Measurements from ENCODE around the gene AEN.
"Not testable (repeated sequence)": the region's sequence is repeated elsewhere in the genome, so short reads cannot be mapped to it uniquely, and the experiment has no call there.

AEN gene

GRCh38 chr15:88630141-88630721 lies 9.1 kb downstream of the AEN start:
- no peaks in the 10 kb centered on the region for H3K9me3 ChIP-seq (ENCODE audit: severe bottlenecking)
- TF ChIP-seq CTCF (IDR thresholded peaks at IDR 0.05; ENCODE audit: low read depth, low read length): no peak
- no peaks in the 10 kb centered on the region for H3K27me3 ChIP-seq (ENCODE audit: insufficient read depth, low read depth, severe bottlenecking)
- peaks cover 90% of the 10 kb centered on the region for H3K36me3 ChIP-seq
- DNase-seq: no peak
- H3K27ac ChIP-seq: no peak overlapping the region
- no peak overlapping the region for H3K4me3 ChIP-seq (ENCODE audit: low read depth, low read length)

GRCh38 chr15:88630798-88631463 lies 9.8 kb downstream of the AEN start:
- DNase-seq: no peak
- Histone ChIP-seq H3K4me3 (ENCODE audit: low read depth, low read length) (no peak overlapping the region), H3K27ac (no peak overlapping the region), H3K36me3 (peaks cover 87% of the 10 kb centered on the region), H3K9me3 (ENCODE audit: severe bottlenecking) (no peaks in the 10 kb centered on the region), H3K27me3 (ENCODE audit: insufficient read depth, low read depth, severe bottlenecking) (no peaks in the 10 kb centered on the region)
- TF ChIP-seq CTCF (IDR thresholded peaks at IDR 0.05; ENCODE audit: low read depth, low read length): no peak

GRCh38 chr15:88631464-88632028 lies 10.4 kb downstream of the AEN start:
- Histone ChIP-seq H3K4me3 (ENCODE audit: low read depth, low read length) (no peak overlapping the region), H3K36me3 (peaks cover 83% of the 10 kb centered on the region), H3K27ac (no peak overlapping the region), H3K27me3 (ENCODE audit: insufficient read depth, low read depth, severe bottlenecking) (no peaks in the 10 kb centered on the region), H3K9me3 (ENCODE audit: severe bottlenecking) (no peaks in the 10 kb centered on the region)
- no peak for DNase-seq
- TF ChIP-seq CTCF (IDR thresholded peaks at IDR 0.05; ENCODE audit: low read depth, low read length): no peak

GRCh38 chr15:88632797-88633196 lies 11.7 kb downstream of the AEN start:
- H3K27me3 ChIP-seq (ENCODE audit: insufficient read depth, low read depth, severe bottlenecking); H3K9me3 ChIP-seq (ENCODE audit: severe bottlenecking); H3K27ac ChIP-seq; DNase-seq; H3K4me3 ChIP-seq (ENCODE audit: low read depth, low read length): not testable (repeated sequence)
- H3K36me3 ChIP-seq: peaks cover 71% of the 10 kb centered on the region

- H3K9me3 ChIP-seq (ENCODE audit: severe bottlenecking): no peaks in the 10 kb centered on the region
- H3K27me3 ChIP-seq (ENCODE audit: insufficient read depth, low read depth, severe bottlenecking): no peaks in the 10 kb centered on the region
- H3K36me3 ChIP-seq: peaks cover 54% of the 10 kb centered on the region
- TF ChIP-seq CTCF (IDR thresholded peaks at IDR 0.05; ENCODE audit: low read depth, low read length): no peak
- no peak overlapping the region for H3K27ac ChIP-seq
- H3K4me3 ChIP-seq (ENCODE audit: low read depth, low read length): no peak overlapping the region
- DNase-seq: no peak
Measured at GRCh38 chr15:88634449-88634848, 13.3 kb downstream of the AEN start.

- no peak for TF ChIP-seq CTCF (IDR thresholded peaks at IDR 0.05; ENCODE audit: low read depth, low read length)
- Histone ChIP-seq H3K27me3 (ENCODE audit: insufficient read depth, low read depth, severe bottlenecking) (no peaks in the 10 kb centered on the region), H3K9me3 (ENCODE audit: severe bottlenecking) (no peaks in the 10 kb centered on the region), H3K4me3 (ENCODE audit: low read depth, low read length) (no peak overlapping the region), H3K36me3 (peaks cover 46% of the 10 kb centered on the region), H3K27ac (no peak overlapping the region)
- no peak for DNase-seq
Measured at GRCh38 chr15:88635318-88635717, 14.2 kb downstream of the AEN start.

Data from WERI-Rb-1 (cell line).